OCI-LY1 (cell line): Measurements from ENCODE around the gene ACACA.

ENCODE experiments used
- EZH2 ChIP-seq: fragments of 200-600 bp; sonication (generic), shearing (Covaris generic); IDR thresholded peaks from 2 replicates; pipeline ENCODE4 v1.8.0; 2017; ENCODE audit warnings: borderline replicate concordance, mixed run types, mild to moderate bottlenecking, antibody characterized with exemption, low read length, moderate library complexity, mixed read lengths
- TF ChIP-seq, protein P1 (sequence below): fragments of 200-600 bp; sonication (generic), shearing (Covaris generic); IDR thresholded peaks from 2 replicates; pipeline ENCODE4 v1.5.1; 2017; ENCODE audit warnings: mild to moderate bottlenecking, antibody characterized with exemption, low read length, moderate library complexity, mixed read lengths

- TF ChIP-seq, protein P1, sequence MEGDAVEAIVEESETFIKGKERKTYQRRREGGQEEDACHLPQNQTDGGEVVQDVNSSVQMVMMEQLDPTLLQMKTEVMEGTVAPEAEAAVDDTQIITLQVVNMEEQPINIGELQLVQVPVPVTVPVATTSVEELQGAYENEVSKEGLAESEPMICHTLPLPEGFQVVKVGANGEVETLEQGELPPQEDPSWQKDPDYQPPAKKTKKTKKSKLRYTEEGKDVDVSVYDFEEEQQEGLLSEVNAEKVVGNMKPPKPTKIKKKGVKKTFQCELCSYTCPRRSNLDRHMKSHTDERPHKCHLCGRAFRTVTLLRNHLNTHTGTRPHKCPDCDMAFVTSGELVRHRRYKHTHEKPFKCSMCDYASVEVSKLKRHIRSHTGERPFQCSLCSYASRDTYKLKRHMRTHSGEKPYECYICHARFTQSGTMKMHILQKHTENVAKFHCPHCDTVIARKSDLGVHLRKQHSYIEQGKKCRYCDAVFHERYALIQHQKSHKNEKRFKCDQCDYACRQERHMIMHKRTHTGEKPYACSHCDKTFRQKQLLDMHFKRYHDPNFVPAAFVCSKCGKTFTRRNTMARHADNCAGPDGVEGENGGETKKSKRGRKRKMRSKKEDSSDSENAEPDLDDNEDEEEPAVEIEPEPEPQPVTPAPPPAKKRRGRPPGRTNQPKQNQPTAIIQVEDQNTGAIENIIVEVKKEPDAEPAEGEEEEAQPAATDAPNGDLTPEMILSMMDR = no peak
- no peak for TF ChIP-seq EZH2
Measured at GRCh38 chr17:37283414-37283961, 123.1 kb downstream of the ACACA start.
